Measurements from ENCODE around the gene PTPRJ. TPM values are rescaled to one million over a fixed set of nuclear protein-coding genes. Genes with fewer than 3 reads are reported as not detected.

The PTPRJ gene
- total RNA-seq, 3 donors from 2014 or later: 13.8 to 22.3 (median 19.0) TPM

GRCh38 chr11:48056325-48057183 is 76.2 kb downstream of the PTPRJ start:
- ATAC-seq: no peak

GRCh38 chr11:48058064-48058463 is 77.7 kb downstream of the PTPRJ start:
- Mint-ChIP-seq H3K4me3 (no peak overlapping the region), H3K4me1 (ENCODE audit: low read depth) (peaks cover 81% of the 10 kb centered on the region), H3K36me3 (ENCODE audit: insufficient read depth) (peaks cover 4% of the 10 kb centered on the region), H3K27me3 (ENCODE audit: low read depth) (no peaks in the 10 kb centered on the region), H3K9me3 (no peaks in the 10 kb centered on the region)
- no peak for DNase-seq
- ATAC-seq: no peak

More at GRCh38 chr11:48056325-48057183, 76.2 kb downstream of the PTPRJ start:
- Mint-ChIP-seq H3K36me3 (ENCODE audit: insufficient read depth) (peaks cover 6% of the 10 kb centered on the region), H3K27me3 (ENCODE audit: low read depth) (no peaks in the 10 kb centered on the region), H3K4me1 (ENCODE audit: low read depth) (peaks cover 86% of the 10 kb centered on the region), H3K9me3 (no peaks in the 10 kb centered on the region), H3K4me3 (peak overlapping the region; percentile 27)
- no peak for DNase-seq

- Mint-ChIP-seq H3K36me3 (ENCODE audit: insufficient read depth) (peaks cover 4% of the 10 kb centered on the region), H3K27me3 (ENCODE audit: low read depth) (no peaks in the 10 kb centered on the region), H3K4me3 (peak overlapping the region; percentile 16), H3K4me1 (ENCODE audit: low read depth) (peaks cover 86% of the 10 kb centered on the region), H3K9me3 (no peaks in the 10 kb centered on the region)
- DNase-seq: no peak
- no peak for ATAC-seq
Observed at GRCh38 chr11:48058788-48059187, 78.4 kb downstream of the PTPRJ start.

- DNase-seq (no peak), ATAC-seq (no peak)
- H3K27me3 Mint-ChIP-seq (ENCODE audit: low read depth): no peaks in the 10 kb centered on the region
- no peaks in the 10 kb centered on the region for H3K9me3 Mint-ChIP-seq
- peaks cover 5% of the 10 kb centered on the region for H3K36me3 Mint-ChIP-seq (ENCODE audit: insufficient read depth)
- H3K4me1 Mint-ChIP-seq (ENCODE audit: low read depth): peaks cover 61% of the 10 kb centered on the region
- no peak overlapping the region for H3K4me3 Mint-ChIP-seq
Observed at GRCh38 chr11:48062649-48063048, 82.3 kb downstream of the PTPRJ start.

- peaks cover 59% of the 10 kb centered on the region for H3K4me1 Mint-ChIP-seq (ENCODE audit: low read depth)
- no peak for ATAC-seq
- H3K4me3 Mint-ChIP-seq: no peak overlapping the region
- no peak for DNase-seq
- H3K36me3 Mint-ChIP-seq (ENCODE audit: insufficient read depth): peaks cover 6% of the 10 kb centered on the region
- no peaks in the 10 kb centered on the region for H3K9me3 Mint-ChIP-seq
- no peaks in the 10 kb centered on the region for H3K27me3 Mint-ChIP-seq (ENCODE audit: low read depth)
Observed at GRCh38 chr11:48063424-48063978, 83.1 kb downstream of the PTPRJ start.

- DNase-seq (no peak), ATAC-seq (no peak)
- H3K36me3 Mint-ChIP-seq (ENCODE audit: insufficient read depth): peaks cover 10% of the 10 kb centered on the region
- H3K4me1 Mint-ChIP-seq (ENCODE audit: low read depth): peaks cover 54% of the 10 kb centered on the region
- H3K27me3 Mint-ChIP-seq (ENCODE audit: low read depth): no peaks in the 10 kb centered on the region
- no peaks in the 10 kb centered on the region for H3K9me3 Mint-ChIP-seq
- H3K4me3 Mint-ChIP-seq: no peak overlapping the region
Observed at GRCh38 chr11:48064306-48064705, 83.9 kb downstream of the PTPRJ start.

GRCh38 chr11:48066881-48067800 is 86.8 kb downstream of the PTPRJ start:
- H3K36me3 Mint-ChIP-seq (ENCODE audit: insufficient read depth): peaks cover 13% of the 10 kb centered on the region
- H3K4me1 Mint-ChIP-seq (ENCODE audit: low read depth): peaks cover 31% of the 10 kb centered on the region
- DNase-seq: no peak
- H3K27me3 Mint-ChIP-seq (ENCODE audit: low read depth): no peaks in the 10 kb centered on the region
- no peak overlapping the region for H3K4me3 Mint-ChIP-seq
- no peak for ATAC-seq
- H3K9me3 Mint-ChIP-seq: no peaks in the 10 kb centered on the region

GRCh38 chr11:48073031-48073861 is 92.9 kb downstream of the PTPRJ start:
- peaks cover 28% of the 10 kb centered on the region for H3K4me1 Mint-ChIP-seq (ENCODE audit: low read depth)
- peaks cover 26% of the 10 kb centered on the region for H3K36me3 Mint-ChIP-seq (ENCODE audit: insufficient read depth)
- no peaks in the 10 kb centered on the region for H3K9me3 Mint-ChIP-seq
- no peak for ATAC-seq
- H3K27me3 Mint-ChIP-seq (ENCODE audit: low read depth): no peaks in the 10 kb centered on the region
- no peak overlapping the region for H3K4me3 Mint-ChIP-seq
- no peak for DNase-seq

- Mint-ChIP-seq H3K4me1 (ENCODE audit: low read depth) (peaks cover 31% of the 10 kb centered on the region), H3K27me3 (ENCODE audit: low read depth) (no peaks in the 10 kb centered on the region), H3K36me3 (ENCODE audit: insufficient read depth) (peaks cover 20% of the 10 kb centered on the region), H3K4me3 (no peak overlapping the region), H3K9me3 (no peaks in the 10 kb centered on the region)
- ATAC-seq (no peak), DNase-seq (no peak)
Observed at GRCh38 chr11:48074425-48075181, 94.2 kb downstream of the PTPRJ start.

GRCh38 chr11:48075637-48076036 is 95.3 kb downstream of the PTPRJ start:
- Mint-ChIP-seq H3K4me1 (ENCODE audit: low read depth) (peaks cover 38% of the 10 kb centered on the region), H3K36me3 (ENCODE audit: insufficient read depth) (peaks cover 20% of the 10 kb centered on the region), H3K9me3 (no peaks in the 10 kb centered on the region), H3K4me3 (no peak overlapping the region), H3K27me3 (ENCODE audit: low read depth) (no peaks in the 10 kb centered on the region)
- DNase-seq (no peak), ATAC-seq (no peak)

- H3K4me1 Mint-ChIP-seq (ENCODE audit: low read depth): peaks cover 54% of the 10 kb centered on the region
Observed at GRCh38 chr11:48077251-48077650, 96.9 kb downstream of the PTPRJ start.

GRCh38 chr11:48078689-48079088 is 98.3 kb downstream of the PTPRJ start:
- Mint-ChIP-seq H3K9me3 (no peaks in the 10 kb centered on the region), H3K4me1 (ENCODE audit: low read depth) (peaks cover 57% of the 10 kb centered on the region), H3K36me3 (ENCODE audit: insufficient read depth) (peaks cover 21% of the 10 kb centered on the region), H3K27me3 (ENCODE audit: low read depth) (no peaks in the 10 kb centered on the region), H3K4me3 (no peak overlapping the region)
- no peak for DNase-seq
- ATAC-seq: no peak

More at GRCh38 chr11:48077251-48077650, 96.9 kb downstream of the PTPRJ start:
- H3K27me3 Mint-ChIP-seq (ENCODE audit: low read depth): no peaks in the 10 kb centered on the region
- DNase-seq (no peak), ATAC-seq (no peak)
- H3K36me3 Mint-ChIP-seq (ENCODE audit: insufficient read depth): peaks cover 20% of the 10 kb centered on the region
- H3K4me3 Mint-ChIP-seq: no peak overlapping the region
- H3K9me3 Mint-ChIP-seq: no peaks in the 10 kb centered on the region

- Mint-ChIP-seq H3K36me3 (ENCODE audit: insufficient read depth) (peaks cover 20% of the 10 kb centered on the region), H3K4me3 (no peak overlapping the region), H3K9me3 (no peaks in the 10 kb centered on the region), H3K27me3 (ENCODE audit: low read depth) (no peaks in the 10 kb centered on the region), H3K4me1 (ENCODE audit: low read depth) (peaks cover 54% of the 10 kb centered on the region)
- ATAC-seq: no peak
- no peak for DNase-seq
Observed at GRCh38 chr11:48079596-48079995, 99.2 kb downstream of the PTPRJ start.
